Progenitor cell of endocrine pancreas (in vitro differentiated cells): ENCODE results near the gene CALML5. TPM values are rescaled to one million over a fixed set of nuclear protein-coding genes. Genes with fewer than 3 reads are reported as not detected.

Experiments used
- DNase-seq: peaks from one replicate; pipeline ENCODE4 v3.0.0; 2021; ENCODE audit warnings: low spot score; ENCODE audit not compliant: unreplicated experiment
- H3K27ac Mint-ChIP-seq: 2 replicates; pipeline ENCODE4 v1.8.0; 2021; ENCODE audit warnings: mild to moderate bottlenecking, moderate library complexity, mixed read lengths
- H3K27me3 Mint-ChIP-seq: 2 replicates; pipeline ENCODE4 v1.8.0; 2021; ENCODE audit warnings: mixed read lengths
- H3K36me3 Mint-ChIP-seq: 2 replicates; pipeline ENCODE4 v1.8.0; 2022; ENCODE audit warnings: mixed read lengths; ENCODE audit not compliant: insufficient read depth
- H3K4me1 Mint-ChIP-seq: 2 replicates; pipeline ENCODE4 v1.8.0; 2021; ENCODE audit warnings: low read depth, mixed read lengths
- H3K4me3 Mint-ChIP-seq: 2 replicates; pipeline ENCODE4 v1.8.0; 2021; ENCODE audit warnings: low read depth, mild to moderate bottlenecking, moderate library complexity, mixed read lengths
- H3K9me3 Mint-ChIP-seq: 2 replicates; pipeline ENCODE4 v1.8.0; 2021; ENCODE audit warnings: low read depth, mixed read lengths
- total RNA-seq: library from RNA; stranded (reverse); gene quantifications from 2 replicates; pipeline ENCODE4 v1.2.1, GENCODE V29; 2021
- TF ChIP-seq, protein P1 (sequence below): fragments of 200-600 bp; sonication (generic); IDR thresholded peaks from one replicate; pipeline ENCODE4 v1.5.0; 2021; ENCODE audit warnings: antibody characterized with exemption, mild to moderate bottlenecking; ENCODE audit not compliant: unreplicated experiment

CALML5 gene
- total RNA-seq, 1 donor from 2014 or later = not detected

DNA sequence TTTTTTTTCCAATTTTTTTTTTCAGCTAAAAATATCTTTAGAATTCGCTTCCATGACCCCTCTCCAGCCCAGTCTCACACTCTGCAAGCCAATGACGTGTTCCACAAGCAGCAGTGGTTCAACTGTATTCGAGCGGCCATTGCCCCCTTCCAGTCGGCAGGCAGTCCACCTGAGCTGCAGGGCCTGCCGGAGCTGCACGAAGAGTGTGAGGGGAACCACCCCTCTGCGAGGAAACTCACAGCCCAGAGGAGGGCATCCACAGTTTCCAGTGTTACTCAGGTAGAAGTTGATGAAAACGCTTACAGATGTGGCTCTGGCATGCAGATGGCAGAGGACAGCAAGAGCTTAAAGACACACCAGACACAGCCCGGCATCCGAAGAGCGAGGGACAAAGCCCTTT is 42.8 kb downstream of the CALML5 start:
- H3K9me3 Mint-ChIP-seq = no peaks in the 10 kb centered on the region
- peaks cover 12% of the 10 kb centered on the region for H3K4me1 Mint-ChIP-seq
- TF ChIP-seq, protein P1, sequence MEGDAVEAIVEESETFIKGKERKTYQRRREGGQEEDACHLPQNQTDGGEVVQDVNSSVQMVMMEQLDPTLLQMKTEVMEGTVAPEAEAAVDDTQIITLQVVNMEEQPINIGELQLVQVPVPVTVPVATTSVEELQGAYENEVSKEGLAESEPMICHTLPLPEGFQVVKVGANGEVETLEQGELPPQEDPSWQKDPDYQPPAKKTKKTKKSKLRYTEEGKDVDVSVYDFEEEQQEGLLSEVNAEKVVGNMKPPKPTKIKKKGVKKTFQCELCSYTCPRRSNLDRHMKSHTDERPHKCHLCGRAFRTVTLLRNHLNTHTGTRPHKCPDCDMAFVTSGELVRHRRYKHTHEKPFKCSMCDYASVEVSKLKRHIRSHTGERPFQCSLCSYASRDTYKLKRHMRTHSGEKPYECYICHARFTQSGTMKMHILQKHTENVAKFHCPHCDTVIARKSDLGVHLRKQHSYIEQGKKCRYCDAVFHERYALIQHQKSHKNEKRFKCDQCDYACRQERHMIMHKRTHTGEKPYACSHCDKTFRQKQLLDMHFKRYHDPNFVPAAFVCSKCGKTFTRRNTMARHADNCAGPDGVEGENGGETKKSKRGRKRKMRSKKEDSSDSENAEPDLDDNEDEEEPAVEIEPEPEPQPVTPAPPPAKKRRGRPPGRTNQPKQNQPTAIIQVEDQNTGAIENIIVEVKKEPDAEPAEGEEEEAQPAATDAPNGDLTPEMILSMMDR = no peak
- H3K27me3 Mint-ChIP-seq = no peaks in the 10 kb centered on the region
- peaks cover 46% of the 10 kb centered on the region for H3K36me3 Mint-ChIP-seq
- H3K4me3 Mint-ChIP-seq = no peak overlapping the region
- H3K27ac Mint-ChIP-seq = no peak overlapping the region
- DNase-seq = no peak

DNA sequence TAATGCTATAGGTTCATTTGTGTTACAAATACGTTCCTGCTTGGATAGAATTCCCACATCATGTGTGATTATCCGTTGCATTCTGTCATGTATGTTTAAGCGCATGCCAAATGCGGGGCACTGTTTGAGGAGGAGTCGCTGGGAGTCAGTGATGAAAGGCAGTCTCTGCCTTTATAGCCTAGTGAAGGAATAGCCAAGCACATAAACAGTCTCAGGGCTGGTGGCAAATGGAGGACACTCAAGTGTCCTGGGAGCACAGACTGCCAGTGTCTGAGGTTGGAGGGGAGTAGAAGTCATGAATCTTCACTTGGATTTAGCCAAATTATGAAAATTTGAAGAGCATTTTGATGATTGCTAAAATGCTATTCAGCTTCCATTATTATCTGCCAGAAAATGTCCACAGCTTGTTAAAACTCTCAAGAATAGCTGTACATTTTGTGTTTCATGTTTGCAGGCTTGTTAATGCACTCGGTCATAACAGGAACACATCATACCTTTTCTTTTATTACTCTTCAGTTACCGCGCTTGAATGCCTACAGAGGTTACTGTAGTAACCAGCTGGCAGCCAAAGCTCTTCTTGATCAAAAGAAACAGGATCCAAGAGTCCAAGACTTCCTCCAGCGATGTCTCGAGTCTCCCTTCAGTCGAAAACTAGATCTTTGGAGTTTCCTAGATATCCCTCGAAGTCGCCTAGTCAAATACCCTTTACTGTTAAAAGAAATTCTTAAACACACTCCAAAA is 45.5 kb downstream of the CALML5 start:
- TF ChIP-seq, protein P1 = no peak
- Mint-ChIP-seq H3K27ac (no peak overlapping the region), H3K4me1 (peaks cover 17% of the 10 kb centered on the region), H3K27me3 (no peaks in the 10 kb centered on the region), H3K36me3 (peaks cover 37% of the 10 kb centered on the region), H3K4me3 (no peak overlapping the region), H3K9me3 (no peaks in the 10 kb centered on the region)
- no peak for DNase-seq

DNA sequence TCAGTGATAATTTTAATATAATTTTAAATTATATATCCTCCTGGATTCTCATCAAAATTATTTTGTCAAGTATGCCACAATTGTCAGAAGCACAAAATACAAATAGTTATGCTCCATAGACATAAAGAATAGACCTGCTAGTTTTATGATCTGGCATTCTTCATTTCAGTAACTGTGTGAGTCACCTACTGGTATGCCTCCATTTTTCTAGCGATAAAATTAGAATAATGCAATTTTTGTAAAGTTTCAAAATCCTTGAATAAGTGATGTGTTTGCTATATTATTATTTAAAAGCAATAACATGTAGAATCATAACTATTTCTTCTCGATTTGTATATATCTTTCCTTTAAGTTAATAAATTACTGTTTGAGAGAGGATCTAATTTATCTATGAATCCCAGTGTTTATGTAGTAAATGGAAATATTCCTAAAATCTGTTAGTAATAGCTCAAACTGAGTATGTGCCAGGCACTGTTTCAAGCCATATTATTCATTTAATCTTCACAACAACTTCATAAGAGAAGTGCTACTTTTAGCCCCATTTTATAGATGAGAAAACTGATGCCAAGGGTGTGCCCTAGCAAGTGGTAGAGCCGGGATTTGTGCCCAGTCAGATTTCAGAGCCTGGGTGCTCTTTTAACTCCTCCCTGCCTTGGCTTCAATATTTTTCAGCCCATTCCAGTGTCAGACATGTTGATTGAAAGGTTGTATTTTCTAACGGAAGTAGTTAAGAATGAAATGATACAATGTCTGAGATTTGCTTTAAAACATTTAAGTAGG is 48.6 kb downstream of the CALML5 start:
- Mint-ChIP-seq H3K4me3 (no peak overlapping the region), H3K27me3 (no peaks in the 10 kb centered on the region), H3K4me1 (peaks cover 31% of the 10 kb centered on the region), H3K36me3 (peaks cover 23% of the 10 kb centered on the region), H3K9me3 (no peaks in the 10 kb centered on the region), H3K27ac (peak overlapping the region; percentile 64)
- TF ChIP-seq, protein P1 = no peak
- no peak for DNase-seq

DNA sequence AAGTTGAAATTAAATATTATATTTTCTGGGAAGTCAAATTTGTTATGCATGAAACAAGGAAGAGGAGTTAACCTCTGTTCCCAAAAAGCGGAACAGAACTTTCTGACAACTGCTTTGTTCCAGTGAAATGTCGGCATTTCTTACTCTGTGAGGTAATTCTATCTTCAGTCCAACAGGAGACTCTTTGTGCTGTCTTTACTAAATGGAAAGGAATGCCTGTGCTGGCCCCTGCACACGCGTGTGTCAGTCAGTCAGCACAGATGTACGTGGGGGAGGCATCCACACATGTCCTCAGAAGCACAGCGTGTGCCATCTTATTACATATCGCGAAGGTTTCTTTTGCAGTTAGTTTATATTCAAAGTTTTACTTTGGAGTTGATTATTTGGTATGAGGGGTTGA is 49.5 kb downstream of the CALML5 start:
- peak overlapping the region; percentile 65 for H3K4me3 Mint-ChIP-seq
- no peak for DNase-seq
- H3K9me3 Mint-ChIP-seq = no peaks in the 10 kb centered on the region
- H3K27me3 Mint-ChIP-seq = no peaks in the 10 kb centered on the region
- TF ChIP-seq, protein P1 = peak; percentile 27
- peaks cover 33% of the 10 kb centered on the region for H3K4me1 Mint-ChIP-seq
- peaks cover 18% of the 10 kb centered on the region for H3K36me3 Mint-ChIP-seq
- peak overlapping the region; percentile 95 for H3K27ac Mint-ChIP-seq

DNA sequence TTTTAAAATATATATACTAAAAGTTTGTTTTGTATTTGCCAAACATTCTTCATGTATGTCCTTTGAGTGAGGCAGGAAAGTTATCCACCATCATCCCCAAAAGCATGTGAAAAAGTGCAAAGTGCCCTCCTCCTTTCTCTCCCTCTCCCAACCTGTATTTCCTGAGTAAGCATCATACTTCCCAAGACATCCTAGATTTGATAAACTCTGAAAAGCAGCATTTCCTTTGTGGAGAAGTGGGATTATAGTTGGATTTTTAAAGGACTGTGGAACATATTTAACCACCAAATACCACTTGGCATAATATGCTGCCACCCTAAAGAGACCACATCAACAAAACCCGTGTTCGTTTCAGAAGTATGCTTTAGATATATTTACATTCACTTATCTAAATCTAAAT is 50.1 kb downstream of the CALML5 start:
- Mint-ChIP-seq H3K27ac (peak overlapping the region; percentile 94), H3K36me3 (peaks cover 16% of the 10 kb centered on the region), H3K27me3 (no peaks in the 10 kb centered on the region), H3K4me1 (peaks cover 34% of the 10 kb centered on the region), H3K4me3 (peak overlapping the region; percentile 65), H3K9me3 (no peaks in the 10 kb centered on the region)
- DNase-seq = no peak
- TF ChIP-seq, protein P1 = no peak

Other genes starting within 250 kb of the CALML5 start
- gene UCN3, start 134.6 kb downstream of the CALML5 start, total RNA-seq = 1.00 and 1.3 TPM in 2 replicates
- gene TUBAL3, start 94.7 kb downstream of the CALML5 start, total RNA-seq = not detected in 2 replicates
- gene NET1, start 87.0 kb downstream of the CALML5 start, total RNA-seq = 97.5 and 103 TPM in 2 replicates
- gene CALML3, start 25.4 kb upstream of the CALML5 start, total RNA-seq = not detected in 2 replicates
- gene ASB13, start 167.0 kb upstream of the CALML5 start, total RNA-seq = 11.1 and 13.5 TPM in 2 replicates
- 57.1 and 57.7 TPM in 2 replicates for gene TASOR2, start 185.3 kb upstream of the CALML5 start, total RNA-seq